HepG2 (cell line): ENCODE data around the gene THADA. TPM values are rescaled to one million over a fixed set of nuclear protein-coding genes. Genes with fewer than 3 reads are reported as not detected.
A peak's percentile ranks its signal among the peaks of the same experiment; 100 is the strongest.

Experiments used
- BCLAF1 ChIP-seq: fragments of 450-650 bp; IDR thresholded peaks from 2 replicates; pipeline ENCODE4 v1.6.1; 2017; ENCODE audit warnings: mild to moderate bottlenecking
- CCDC6 ChIP-seq: sonication (generic); formaldehyde crosslinking; IDR thresholded peaks from 2 replicates; pipeline ENCODE4 v1.8.1; 2022; ENCODE audit warnings: mild to moderate bottlenecking, missing genetic modification reagents, moderate library complexity
- E2F2 ChIP-seq: sonication (generic); formaldehyde crosslinking; IDR thresholded peaks from 2 replicates; pipeline ENCODE4 v1.4.0; 2020; ENCODE audit warnings: missing genetic modification reagents, borderline replicate concordance
- ELF3 ChIP-seq: IDR thresholded peaks from 2 replicates; pipeline ENCODE4 v1.6.1; 2016; ENCODE audit warnings: missing genetic modification reagents, missing compliant biosample characterization
- KLF12 ChIP-seq: sonication (generic); formaldehyde crosslinking; IDR thresholded peaks from 2 replicates; pipeline ENCODE4 v1.4.0; 2020; ENCODE audit warnings: missing genetic modification reagents, borderline replicate concordance
- MEF2D ChIP-seq: sonication (generic); formaldehyde crosslinking; IDR thresholded peaks from 2 replicates; pipeline ENCODE4 v1.5.1; 2020; ENCODE audit warnings: mild to moderate bottlenecking, missing genetic modification reagents
- MTF2 ChIP-seq: sonication (generic); formaldehyde crosslinking; IDR thresholded peaks from 2 replicates; pipeline ENCODE4 v1.5.0; 2020; ENCODE audit warnings: missing genetic modification reagents, borderline replicate concordance
- MXI1 ChIP-seq: IDR thresholded peaks from 3 replicates; pipeline ENCODE4 v1.6.1; 2012; ENCODE audit warnings: low read depth, low read length, inconsistent platforms, borderline replicate concordance
- NCOA1 ChIP-seq: sonication (generic); formaldehyde crosslinking; IDR thresholded peaks from 2 replicates; pipeline ENCODE4 v1.9.0; 2021; ENCODE audit warnings: missing genetic modification reagents
- NFE2 ChIP-seq: sonication (generic); formaldehyde crosslinking; IDR thresholded peaks from 2 replicates; pipeline ENCODE4 v1.4.0; 2020; ENCODE audit warnings: missing genetic modification reagents
- NFYC ChIP-seq: IDR thresholded peaks from 2 replicates; pipeline ENCODE4 v1.6.1; 2016; ENCODE audit warnings: missing genetic modification reagents, missing compliant biosample characterization
- PAWR ChIP-seq: sonication (generic); formaldehyde crosslinking; IDR thresholded peaks from 2 replicates; pipeline ENCODE4 v1.4.0; 2020; ENCODE audit warnings: missing genetic modification reagents, mild to moderate bottlenecking, borderline replicate concordance
- RAD51 ChIP-seq: fragments of 450-650 bp; IDR thresholded peaks from 2 replicates; pipeline ENCODE4 v1.6.1; 2016; ENCODE audit warnings: borderline replicate concordance
- RBFOX2 ChIP-seq: fragments of 200-400 bp; formaldehyde crosslinking; IDR thresholded peaks from 2 replicates; pipeline ENCODE4 v1.6.1; 2017; ENCODE audit warnings: low read depth, mild to moderate bottlenecking, low read length
- TAF15 ChIP-seq: fragments of 200-400 bp; formaldehyde crosslinking; IDR thresholded peaks from one replicate; pipeline ENCODE4 v1.6.1; 2018; ENCODE audit warnings: mild to moderate bottlenecking, low read depth, low read length; ENCODE audit not compliant: poor library complexity, severe bottlenecking
- TEAD2 ChIP-seq: sonication (generic); formaldehyde crosslinking; IDR thresholded peaks from 2 replicates; pipeline ENCODE4 v1.9.0; 2021; ENCODE audit warnings: missing genetic modification reagents
- ZBTB44 ChIP-seq: sonication (generic); formaldehyde crosslinking; IDR thresholded peaks from 2 replicates; pipeline ENCODE4 v1.4.0; 2020; ENCODE audit warnings: missing genetic modification reagents
- ZIK1 ChIP-seq: sonication (generic); formaldehyde crosslinking; IDR thresholded peaks from 2 replicates; pipeline ENCODE4 v1.5.0; 2020; ENCODE audit warnings: mild to moderate bottlenecking, low read depth, missing genetic modification reagents, borderline replicate concordance
- ZNF225 ChIP-seq: sonication (generic); formaldehyde crosslinking; IDR thresholded peaks from 2 replicates; pipeline ENCODE4 v1.4.0; 2020; ENCODE audit warnings: mild to moderate bottlenecking, missing genetic modification reagents
- ZNF335 ChIP-seq: sonication (generic); formaldehyde crosslinking; IDR thresholded peaks from 2 replicates; pipeline ENCODE4 v1.4.0; 2020; ENCODE audit warnings: missing genetic modification reagents
- ZNF451 ChIP-seq: sonication (generic); formaldehyde crosslinking; IDR thresholded peaks from 2 replicates; pipeline ENCODE4 v1.5.0; 2020; ENCODE audit warnings: mild to moderate bottlenecking, missing genetic modification reagents
- ZNF576 ChIP-seq: sonication (generic); formaldehyde crosslinking; IDR thresholded peaks from 2 replicates; pipeline ENCODE4 v1.4.0; 2020; ENCODE audit warnings: mild to moderate bottlenecking, missing genetic modification reagents
- ZNF720 ChIP-seq: sonication (generic); formaldehyde crosslinking; IDR thresholded peaks from 2 replicates; pipeline ENCODE4 v1.4.0; 2020; ENCODE audit warnings: missing genetic modification reagents
- ZNF749 ChIP-seq: sonication (generic); formaldehyde crosslinking; IDR thresholded peaks from 2 replicates; pipeline ENCODE4 v1.8.0; 2022; ENCODE audit warnings: mild to moderate bottlenecking, missing genetic modification reagents, moderate library complexity, borderline replicate concordance
- ZNF850 ChIP-seq: sonication (generic); formaldehyde crosslinking; conservative IDR thresholded peaks from 2 replicates; pipeline ENCODE4 v1.9.0; 2021; ENCODE audit warnings: mild to moderate bottlenecking, missing genetic modification reagents
- ZSCAN21 ChIP-seq: sonication (generic); formaldehyde crosslinking; IDR thresholded peaks from 2 replicates; pipeline ENCODE4 v1.8.0; 2022; ENCODE audit warnings: mild to moderate bottlenecking, missing genetic modification reagents, moderate library complexity, borderline replicate concordance
- ZZZ3 ChIP-seq: sonication (generic); formaldehyde crosslinking; IDR thresholded peaks from 2 replicates; pipeline ENCODE4 v1.4.0; 2020; ENCODE audit warnings: missing genetic modification reagents, mild to moderate bottlenecking, borderline replicate concordance
- polyA plus RNA-seq, 8 experiments: library from polyadenylated mRNA; depleted of rRNA in 3 of 8; stranded (reverse) in 7 of 8; unstranded in 1 of 8; fragments of >200 nt; fragmentation: Illumina TruSeq in 4 of 8; extraction: Trizol in 4 of 8; gene quantifications; 2 replicates each; pipeline versions ENCODE4 v1.2.1 to v1.2.3, GENCODE V29; 2011 to 2016; ENCODE audit warnings: low read depth in 4 of 8, missing spikeins in 1 of 8, mixed read lengths in 1 of 8; ENCODE audit not compliant: insufficient read depth in 1 of 8
- total RNA-seq, 5 experiments: library from RNA; depleted of rRNA; stranded (reverse); fragments of >200 nt; fragmentation: Illumina TruSeq; extraction: Trizol; gene quantifications; 2 replicates each; pipeline ENCODE4 v1.2.3, GENCODE V29; 2016; ENCODE audit warnings: low read depth in 1 of 5

THADA gene
- total and polyA plus RNA-seq, 2 of the 13 experiments (the other 11 are each of a cell fraction or from before 2014, with no cell fraction given), result 12.7 to 21.7 TPM

- TF ChIP-seq RAD51 (no peak), ZIK1 (CRISPR knock-in tag) (no peak; the same call in 1 of the 2 replicates), ZBTB44 (CRISPR knock-in tag) (no peak), ZNF720 (CRISPR knock-in tag) (no peak), ZNF225 (no peak), PAWR (CRISPR knock-in tag) (0 out of 2 replicates have a peak, but pooled peaks have one; percentile 30), ZNF576 (CRISPR knock-in tag) (0 out of 2 replicates have a peak, but pooled peaks have one; percentile 71), E2F2 (CRISPR knock-in tag) (peak; percentile 49; the same call in 1 of the 2 replicates), ZNF850 (CRISPR knock-in tag) (0 out of 2 replicates have a peak, but pooled peaks have one; percentile 4), MTF2 (CRISPR knock-in tag) (no peak; the same call in 1 of the 2 replicates), BCLAF1 (no peak), NFYC (peak; percentile 79), KLF12 (peak; percentile 55; the same call in 1 of the 2 replicates), MEF2D (CRISPR knock-in tag) (0 out of 2 replicates have a peak, but pooled peaks have one; percentile 5), ZSCAN21 (CRISPR knock-in tag) (no peak), TAF15 (no peak), ZNF451 (CRISPR knock-in tag) (no peak), NFE2 (no peak), CCDC6 (CRISPR knock-in tag) (peak; percentile 1; the same call in 1 of the 2 replicates), RBFOX2 (peak; percentile 87; the same call in 1 of the 2 replicates), MXI1 (peak; percentile 86), ZNF749 (CRISPR knock-in tag) (0 out of 2 replicates have a peak, but pooled peaks have one; percentile 9), ELF3 (no peak), ZNF335 (CRISPR knock-in tag) (no peak), ZZZ3 (CRISPR knock-in tag) (no peak), TEAD2 (CRISPR knock-in tag) (0 out of 2 replicates have a peak, but pooled peaks have one; percentile 12), NCOA1 (CRISPR knock-in tag) (no peak)
These were observed 369.3 kb downstream of the THADA start, which contains the start of gene ZFP36L2 (continued) for GRCh38 chr2:43226558-43226954.
